Loucy (cell line): ENCODE results near the gene ZBTB2.

Experiments used
- H2AFZ ChIP-seq: fragments of 200-600 bp; sonication (generic); 2 replicates; pipeline ENCODE4 v1.6.0; 2016; ENCODE audit warnings: antibody characterized with exemption, mild to moderate bottlenecking, low read length, moderate library complexity
- H3F3A ChIP-seq: fragments of 200-600 bp; 2 replicates; pipeline ENCODE4 v1.6.0; 2016; ENCODE audit warnings: antibody characterized with exemption, low read depth, mild to moderate bottlenecking
- H3K27me3 ChIP-seq: fragments of 200-600 bp; sonication (generic); 2 replicates; pipeline ENCODE4 v1.6.1; 2014; ENCODE audit warnings: low read length, mild to moderate bottlenecking; ENCODE audit not compliant: insufficient read depth, poor library complexity, severe bottlenecking
- H3K36me3 ChIP-seq: fragments of 200-600 bp; sonication (generic); 2 replicates; pipeline ENCODE4 v1.6.1; 2016; ENCODE audit warnings: low read length; ENCODE audit not compliant: insufficient read depth
- H3K4me1 ChIP-seq: fragments of 200-600 bp; sonication (generic); 2 replicates; pipeline ENCODE4 v1.5.1; 2014; ENCODE audit warnings: low read length, mild to moderate bottlenecking; ENCODE audit not compliant: insufficient read depth, poor library complexity, severe bottlenecking
- H3K4me2 ChIP-seq: fragments of 200-600 bp; sonication (generic); 2 replicates; pipeline ENCODE4 v1.6.0; 2014; ENCODE audit warnings: antibody characterized with exemption, low read length, low read depth, mild to moderate bottlenecking; ENCODE audit not compliant: poor library complexity, severe bottlenecking
- H3K4me3 ChIP-seq: fragments of 200-600 bp; sonication (generic); 2 replicates; pipeline ENCODE4 v1.5.1; 2014; ENCODE audit warnings: low read length, mild to moderate bottlenecking, mixed read lengths; ENCODE audit not compliant: poor library complexity, severe bottlenecking
- H3K79me2 ChIP-seq: fragments of 200-600 bp; sonication (generic); 2 replicates; pipeline ENCODE4 v1.6.1; 2014; ENCODE audit warnings: low read length; ENCODE audit not compliant: insufficient read depth
- H3K9ac ChIP-seq: fragments of 200-600 bp; sonication (generic); 2 replicates; pipeline ENCODE4 v1.6.0; 2014; ENCODE audit warnings: mild to moderate bottlenecking, low read depth, low read length, moderate library complexity; ENCODE audit not compliant: poor library complexity, severe bottlenecking
- H3K9me2 ChIP-seq: fragments of 200-600 bp; sonication (generic); replicated peaks from 2 replicates; pipeline ENCODE4 v1.6.1; 2016; ENCODE audit warnings: low read depth, low read length, mixed read lengths
- H3K9me3 ChIP-seq: fragments of 200-600 bp; sonication (generic); 2 replicates; pipeline ENCODE4 v1.6.1; 2014; ENCODE audit warnings: mild to moderate bottlenecking, antibody characterized with exemption, low read length, low read depth; ENCODE audit not compliant: insufficient read depth
- H4K20me1 ChIP-seq: fragments of 200-600 bp; sonication (generic); 2 replicates; pipeline ENCODE4 v1.6.0; 2014; ENCODE audit warnings: antibody characterized with exemption, low read length, mild to moderate bottlenecking; ENCODE audit not compliant: insufficient read depth, poor library complexity, severe bottlenecking
- CTCF ChIP-seq: fragments of 200-600 bp; sonication (generic); conservative IDR thresholded peaks from 2 replicates; pipeline ENCODE4 v1.5.1; 2014; ENCODE audit warnings: mild to moderate bottlenecking, antibody characterized with exemption, low read length
- EZH2phosphoT487 ChIP-seq: fragments of 200-600 bp; IDR thresholded peaks from 2 replicates; pipeline ENCODE4 v1.6.1; 2018; ENCODE audit warnings: antibody characterized with exemption, mild to moderate bottlenecking, moderate library complexity, borderline replicate concordance

ZBTB2 gene

GRCh38 chr6:151437401-151437800 is 46.0 kb upstream of the ZBTB2 start:
- no peaks in the 10 kb centered on the region for H3K27me3 ChIP-seq
- peaks cover 9% of the 10 kb centered on the region for H4K20me1 ChIP-seq
- peaks cover 3% of the 10 kb centered on the region for H3K4me1 ChIP-seq
- no peaks in the 10 kb centered on the region for H3K9me2 ChIP-seq
- no peak overlapping the region for H3K4me2 ChIP-seq
- H3K9me3 ChIP-seq: no peaks in the 10 kb centered on the region
- peaks cover 3% of the 10 kb centered on the region; the same call in 1 of the 2 replicates for H3K36me3 ChIP-seq
- H3F3A ChIP-seq: no peaks in the 10 kb centered on the region
- no peak for TF ChIP-seq CTCF
- no peak for TF ChIP-seq EZH2phosphoT487
- H3K79me2 ChIP-seq: peaks cover 19% of the 10 kb centered on the region; the same call in 1 of the 2 replicates
- H2AFZ ChIP-seq: no peak overlapping the region
- H3K9ac ChIP-seq: no peak overlapping the region
- H3K4me3 ChIP-seq: no peak overlapping the region

GRCh38 chr6:151436802-151437201 is 45.4 kb upstream of the ZBTB2 start:
- Histone ChIP-seq H3F3A (no peaks in the 10 kb centered on the region), H3K36me3 (peaks cover 8% of the 10 kb centered on the region; the same call in 1 of the 2 replicates), H3K9me2 (no peaks in the 10 kb centered on the region), H2AFZ (no peak overlapping the region), H3K4me1 (peaks cover 3% of the 10 kb centered on the region), H3K27me3 (no peaks in the 10 kb centered on the region), H3K4me2 (no peak overlapping the region), H3K9ac (no peak overlapping the region), H4K20me1 (peaks cover 9% of the 10 kb centered on the region), H3K4me3 (no peak overlapping the region), H3K9me3 (no peaks in the 10 kb centered on the region), H3K79me2 (peaks cover 14% of the 10 kb centered on the region; the same call in 1 of the 2 replicates)
- no peak for TF ChIP-seq CTCF
- TF ChIP-seq EZH2phosphoT487: no peak

- Histone ChIP-seq H3K36me3 (peaks cover 11% of the 10 kb centered on the region; the same call in 1 of the 2 replicates), H2AFZ (no peak overlapping the region), H3K79me2 (peaks cover 10% of the 10 kb centered on the region; the same call in 1 of the 2 replicates), H3K9me2 (no peaks in the 10 kb centered on the region), H3K4me1 (no peaks in the 10 kb centered on the region), H4K20me1 (peaks cover 9% of the 10 kb centered on the region), H3K4me2 (no peak overlapping the region), H3F3A (no peaks in the 10 kb centered on the region), H3K9me3 (no peaks in the 10 kb centered on the region), H3K4me3 (no peak overlapping the region), H3K27me3 (no peaks in the 10 kb centered on the region), H3K9ac (no peak overlapping the region)
- TF ChIP-seq CTCF (no peak), EZH2phosphoT487 (no peak)
Measured at GRCh38 chr6:151436300-151436699, 44.9 kb upstream of the ZBTB2 start.
